Astrocyte (in vitro differentiated cells and primary cell): ENCODE data around the gene LYRM7.

Experiments
- CTCF ChIP-seq: IDR thresholded peaks from 2 replicates; pipeline ENCODE4 v1.5.1; 2011; ENCODE audit warnings: low read depth, mild to moderate bottlenecking, inconsistent platforms, low read length, moderate library complexity; ENCODE audit not compliant: insufficient read depth
- EZH2 ChIP-seq: IDR thresholded peaks from 2 replicates; pipeline ENCODE4 v1.6.1; 2012; ENCODE audit warnings: mild to moderate bottlenecking, low read length, inconsistent platforms; ENCODE audit not compliant: insufficient read depth

- no peak for TF ChIP-seq EZH2
- no peak for TF ChIP-seq CTCF
These were observed 3.1 kb upstream of the LYRM7 start for GRCh38 chr5:131167615-131168014.
